Non-pigmented ciliary epithelial cell (primary cell): ENCODE results near the gene TMEM141.
"Not testable (repeated sequence)": the region's sequence is repeated elsewhere in the genome, so short reads cannot be mapped to it uniquely, and the experiment has no call there.

Source experiments
- DNase-seq: peaks from one replicate; pipeline ENCODE4 v3.0.0-alpha.2; 2010; ENCODE audit warnings: low read depth

The TMEM141 gene

DNA sequence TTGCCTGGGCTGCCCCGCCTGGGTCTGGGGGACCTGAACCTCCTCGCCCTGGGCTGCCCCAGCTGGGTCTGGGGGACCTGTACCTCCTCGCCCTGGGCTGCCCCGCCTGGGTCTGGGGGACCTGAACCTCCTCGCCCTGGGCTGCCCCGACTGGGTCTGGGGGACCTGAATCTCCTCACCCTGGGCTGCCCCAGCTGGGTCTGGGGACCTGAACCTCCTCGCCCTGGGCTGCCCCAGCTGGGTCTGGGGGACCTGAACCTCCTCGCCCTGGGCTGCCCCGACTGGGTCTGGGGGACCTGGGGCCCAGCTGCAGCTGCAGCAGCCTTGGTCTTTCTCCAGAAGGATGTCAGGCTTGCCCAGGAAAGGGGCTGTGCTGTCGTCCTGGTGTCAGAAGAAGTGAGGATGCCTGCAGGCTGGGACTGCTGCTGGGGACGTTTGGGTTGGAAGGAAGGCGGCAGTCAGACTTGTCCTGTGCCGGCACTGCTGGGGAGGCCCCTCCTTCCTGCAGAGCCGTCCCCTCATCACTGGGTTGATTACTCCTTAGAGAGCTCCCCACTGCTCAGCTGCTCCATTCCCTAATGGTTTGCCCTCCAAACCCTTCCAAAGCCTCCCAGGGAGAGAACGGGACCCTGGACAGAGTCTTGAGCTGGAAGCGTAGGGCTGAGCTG, 42.4 kb downstream of the TMEM141 start:
- not testable (repeated sequence) for DNase-seq

DNA sequence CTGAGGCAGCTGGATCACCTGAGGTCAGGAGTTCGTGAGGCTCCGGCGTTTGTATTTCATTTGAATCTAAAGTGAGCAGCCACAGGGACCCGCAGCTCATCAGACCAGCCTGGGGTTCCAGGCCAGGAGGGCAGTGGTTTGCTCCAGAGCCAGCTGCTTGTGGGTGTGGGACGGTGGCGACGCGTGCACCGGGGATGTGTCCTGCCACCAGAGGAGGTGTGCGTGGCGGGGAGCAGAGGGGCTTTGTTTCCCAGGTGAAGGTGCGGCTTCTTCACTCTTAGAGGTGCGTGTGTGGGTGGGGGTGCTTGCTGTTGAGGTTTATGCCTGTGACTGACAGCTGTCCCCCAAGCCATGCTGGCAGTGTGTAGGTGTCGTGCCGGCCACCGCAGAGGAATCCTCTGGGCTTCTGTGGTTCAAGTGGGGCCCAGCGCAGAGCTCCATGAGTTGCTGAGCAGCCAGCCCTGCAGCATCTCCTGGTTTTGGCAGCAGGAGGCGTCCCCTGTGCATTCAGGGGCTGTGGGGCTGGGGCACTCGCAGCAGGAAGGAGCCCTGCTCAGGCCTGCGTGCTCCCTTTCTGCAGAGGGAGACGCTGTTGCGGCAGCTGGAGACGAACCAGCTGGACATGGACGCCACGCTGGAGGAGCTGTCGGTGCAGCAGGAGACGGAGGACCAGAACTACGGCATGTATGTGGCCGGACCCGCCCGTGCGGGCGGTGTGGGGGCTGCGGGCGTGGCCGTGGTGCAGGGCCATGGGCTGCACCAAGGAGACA, 44.2 kb downstream of the TMEM141 start:
- no peak for DNase-seq

DNA sequence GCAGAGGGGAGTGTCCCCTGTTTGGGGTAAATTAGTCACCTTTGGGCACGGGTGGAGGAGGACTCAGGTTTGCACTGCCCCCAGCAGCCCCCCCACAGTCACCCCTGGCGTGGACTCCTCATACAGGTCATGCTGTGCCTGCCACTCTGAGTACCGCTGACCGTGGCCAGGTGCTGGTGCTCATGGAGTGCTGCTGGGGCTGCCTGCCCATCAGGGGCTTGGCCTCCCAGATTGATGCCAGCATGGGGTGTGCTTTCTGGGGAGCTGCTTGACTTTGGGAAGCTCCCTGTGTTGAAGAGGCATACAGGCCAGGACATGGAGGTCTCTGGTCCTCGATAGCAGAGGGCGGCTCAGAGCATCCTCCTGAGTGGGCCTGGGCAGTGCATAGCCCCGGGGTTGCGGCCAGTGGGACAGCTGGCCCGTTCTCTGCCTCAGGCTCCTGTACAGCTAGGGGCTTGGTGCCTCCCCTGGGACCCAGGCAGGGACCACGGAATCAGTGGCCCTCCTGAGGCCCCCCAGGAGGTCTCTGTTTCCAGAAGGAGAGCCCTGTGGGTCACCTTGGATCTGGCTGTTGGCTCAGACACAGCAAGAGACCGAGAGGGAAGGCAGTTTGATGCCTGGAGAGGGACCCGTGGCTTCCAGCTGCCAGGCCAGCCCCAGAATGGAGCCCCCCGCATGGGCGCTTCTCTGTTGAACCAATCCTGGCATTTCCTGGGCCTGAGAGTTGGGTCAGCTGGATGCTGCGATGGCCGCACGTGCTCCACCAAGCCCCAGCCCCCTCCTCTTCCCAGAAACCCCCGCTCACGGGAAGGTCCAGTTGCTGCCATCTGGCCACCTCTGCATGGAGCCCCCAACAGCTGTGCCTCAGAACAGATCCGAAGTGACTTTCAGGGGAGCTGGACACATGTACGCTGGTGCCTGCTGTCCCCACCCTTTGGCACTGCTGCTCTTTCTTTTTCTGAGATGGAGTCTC, 45.1 kb downstream of the TMEM141 start:
- no peak for DNase-seq

DNA sequence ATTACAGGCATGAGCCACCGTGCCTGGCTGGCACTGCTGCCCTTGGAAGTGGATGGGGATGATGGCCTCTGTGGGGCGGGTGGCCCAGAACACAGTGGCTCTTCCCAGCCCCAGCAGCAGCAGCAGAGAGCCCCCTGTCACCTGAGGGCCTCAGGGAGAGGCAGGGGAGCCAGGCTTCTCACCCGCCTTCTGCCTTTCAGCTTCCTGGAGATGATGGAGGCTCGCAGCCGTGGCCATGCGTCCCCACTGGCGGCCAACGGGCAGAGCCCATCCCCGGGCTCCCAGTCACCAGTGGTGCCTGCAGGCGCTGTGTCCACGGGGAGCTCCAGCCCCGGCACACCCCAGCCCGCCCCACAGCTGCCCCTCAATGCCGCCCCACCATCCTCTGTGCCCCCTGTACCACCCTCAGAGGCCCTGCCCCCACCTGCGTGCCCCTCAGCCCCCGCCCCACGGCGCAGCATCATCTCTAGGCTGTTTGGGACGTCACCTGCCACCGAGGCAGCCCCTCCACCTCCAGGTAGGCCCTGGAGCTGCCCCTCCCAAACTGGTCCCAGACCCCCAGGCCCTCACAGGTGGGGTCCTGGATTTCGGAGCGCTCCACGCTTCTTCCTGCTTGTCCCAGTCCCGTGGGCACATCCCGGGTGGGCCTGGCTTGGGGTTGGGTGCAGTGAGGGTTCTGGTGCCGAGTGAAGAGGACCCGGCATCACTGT, 46.2 kb downstream of the TMEM141 start:
- DNase-seq, result no peak

DNA sequence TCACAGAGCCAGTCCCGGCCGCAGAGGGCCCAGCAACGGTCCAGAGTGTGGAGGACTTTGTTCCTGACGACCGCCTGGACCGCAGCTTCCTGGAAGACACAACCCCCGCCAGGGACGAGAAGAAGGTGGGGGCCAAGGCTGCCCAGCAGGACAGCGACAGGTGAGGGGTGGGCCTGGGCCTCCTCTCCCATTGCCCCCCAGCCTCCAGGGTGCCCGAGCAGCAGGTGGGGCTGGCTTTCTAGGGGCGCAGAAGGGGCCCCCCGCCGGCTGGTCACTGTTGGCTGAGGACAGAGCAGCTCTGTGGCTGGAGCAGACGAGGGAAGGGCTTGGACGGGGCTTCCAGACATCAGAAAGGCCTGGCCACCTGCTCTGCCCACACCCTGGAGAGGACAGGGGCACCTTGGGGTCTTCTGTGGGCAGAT, 46.7 kb downstream of the TMEM141 start:
- not testable (repeated sequence) for DNase-seq

DNA sequence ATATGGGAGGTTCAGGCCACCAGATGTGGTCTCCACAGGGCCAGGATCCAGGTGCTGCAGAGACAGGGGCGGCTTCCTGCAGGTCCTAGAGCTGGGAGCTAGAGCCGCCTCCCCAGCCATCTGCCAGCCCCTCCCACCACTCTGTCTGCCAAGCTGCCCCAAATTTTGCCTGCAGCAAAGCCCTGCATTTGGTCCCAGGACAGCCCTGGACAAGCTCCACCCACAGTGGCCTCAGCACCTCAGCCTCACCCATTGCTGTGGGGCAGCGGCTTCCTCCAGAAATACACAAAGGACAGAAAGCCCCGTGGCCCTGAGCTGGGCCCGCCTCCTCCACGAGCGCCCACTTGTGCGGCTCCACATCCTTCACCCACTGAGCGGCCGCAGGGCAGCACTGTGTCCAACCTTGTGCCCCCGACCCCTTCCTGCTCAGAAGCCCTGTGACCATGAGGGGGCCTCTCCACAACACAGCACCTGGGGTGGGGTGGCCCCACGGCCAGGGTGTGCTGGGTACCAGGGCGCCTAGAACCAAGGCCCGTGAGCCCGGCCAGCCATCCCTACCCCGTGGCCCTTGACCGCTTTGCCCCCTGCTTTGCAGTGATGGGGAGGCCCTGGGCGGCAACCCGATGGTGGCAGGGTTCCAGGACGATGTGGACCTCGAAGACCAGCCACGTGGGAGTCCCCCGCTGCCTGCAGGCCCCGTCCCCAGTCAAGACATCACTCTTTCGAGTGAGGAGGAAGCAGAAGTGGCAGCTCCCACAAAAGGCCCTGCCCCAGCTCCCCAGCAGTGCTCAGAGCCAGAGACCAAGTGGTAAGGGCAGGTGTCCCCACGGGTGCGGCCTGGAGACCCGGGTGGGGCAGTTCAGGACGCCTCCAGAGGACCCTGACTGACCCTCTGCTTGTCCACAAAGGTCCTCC, 47.4 kb downstream of the TMEM141 start:
- DNase-seq, result no peak

DNA sequence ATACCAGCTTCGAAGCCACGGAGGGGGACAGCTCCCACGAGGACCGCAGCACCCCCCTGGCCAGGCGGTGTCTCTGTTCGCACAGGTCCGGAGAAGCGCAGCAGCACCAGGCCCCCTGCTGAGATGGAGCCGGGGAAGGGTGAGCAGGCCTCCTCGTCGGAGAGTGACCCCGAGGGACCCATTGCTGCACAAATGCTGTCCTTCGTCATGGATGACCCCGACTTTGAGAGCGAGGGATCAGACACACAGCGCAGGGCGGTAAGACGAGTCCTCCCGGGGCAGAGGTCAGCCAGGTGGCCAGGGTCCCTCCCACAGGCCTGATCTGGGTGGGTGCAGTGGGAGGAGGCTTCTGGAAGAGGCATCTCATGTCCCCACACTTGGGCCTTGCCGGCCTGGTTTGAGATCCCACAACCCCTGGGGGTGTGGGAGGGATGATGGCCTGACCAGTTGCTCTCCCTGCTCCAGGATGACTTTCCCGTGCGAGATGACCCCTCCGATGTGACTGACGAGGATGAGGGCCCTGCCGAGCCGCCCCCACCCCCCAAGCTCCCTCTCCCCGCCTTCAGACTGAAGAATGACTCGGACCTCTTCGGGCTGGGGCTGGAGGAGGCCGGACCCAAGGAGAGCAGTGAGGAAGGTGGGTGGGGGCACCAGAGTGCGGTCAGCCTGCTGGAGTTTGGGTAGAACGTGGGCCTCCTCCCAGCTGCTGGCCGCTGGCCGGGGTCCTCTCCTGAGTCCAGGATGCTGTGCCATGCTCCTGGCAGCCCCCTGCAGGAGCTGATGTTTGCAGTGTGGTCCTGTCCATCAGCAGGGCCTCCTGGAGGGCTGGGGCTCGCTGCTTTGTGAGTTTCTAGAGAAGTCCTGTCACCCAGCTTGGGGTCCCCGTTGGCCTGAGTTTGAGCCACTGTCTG, 48.3 kb downstream of the TMEM141 start:
- DNase-seq, result no peak

DNA sequence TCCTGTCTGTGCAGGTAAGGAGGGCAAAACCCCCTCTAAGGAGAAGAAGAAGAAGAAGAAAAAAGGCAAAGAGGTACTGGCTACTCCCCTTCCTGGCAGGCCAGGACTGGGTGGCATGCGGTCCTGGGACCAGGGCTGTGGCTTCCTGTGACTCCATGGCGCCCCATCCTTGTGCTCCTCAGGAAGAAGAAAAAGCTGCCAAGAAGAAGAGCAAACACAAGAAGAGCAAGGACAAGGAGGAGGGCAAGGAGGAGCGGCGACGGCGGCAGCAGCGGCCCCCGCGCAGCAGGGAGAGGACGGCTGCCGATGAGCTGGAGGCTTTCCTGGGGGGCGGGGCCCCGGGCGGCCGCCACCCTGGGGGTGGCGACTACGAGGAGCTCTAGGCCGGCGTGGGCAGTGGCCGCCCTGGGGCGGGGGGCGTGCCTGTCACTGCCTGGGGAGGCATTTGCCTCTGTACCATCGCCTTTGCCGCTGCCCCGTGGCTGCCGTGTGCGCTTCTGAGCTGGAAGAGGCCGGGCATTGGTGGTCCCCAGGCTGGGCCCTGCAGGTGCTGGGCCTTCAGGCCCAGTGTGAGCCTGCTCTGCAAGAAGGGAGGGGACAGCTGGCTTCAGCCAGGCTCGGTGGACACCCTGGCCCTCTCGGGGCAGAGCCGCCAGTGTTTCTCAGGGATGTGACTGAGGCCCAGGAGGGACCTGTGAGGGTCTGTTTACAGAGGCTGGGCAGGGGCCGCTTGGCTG, 49.2 kb downstream of the TMEM141 start:
- DNase-seq, result no peak

DNA sequence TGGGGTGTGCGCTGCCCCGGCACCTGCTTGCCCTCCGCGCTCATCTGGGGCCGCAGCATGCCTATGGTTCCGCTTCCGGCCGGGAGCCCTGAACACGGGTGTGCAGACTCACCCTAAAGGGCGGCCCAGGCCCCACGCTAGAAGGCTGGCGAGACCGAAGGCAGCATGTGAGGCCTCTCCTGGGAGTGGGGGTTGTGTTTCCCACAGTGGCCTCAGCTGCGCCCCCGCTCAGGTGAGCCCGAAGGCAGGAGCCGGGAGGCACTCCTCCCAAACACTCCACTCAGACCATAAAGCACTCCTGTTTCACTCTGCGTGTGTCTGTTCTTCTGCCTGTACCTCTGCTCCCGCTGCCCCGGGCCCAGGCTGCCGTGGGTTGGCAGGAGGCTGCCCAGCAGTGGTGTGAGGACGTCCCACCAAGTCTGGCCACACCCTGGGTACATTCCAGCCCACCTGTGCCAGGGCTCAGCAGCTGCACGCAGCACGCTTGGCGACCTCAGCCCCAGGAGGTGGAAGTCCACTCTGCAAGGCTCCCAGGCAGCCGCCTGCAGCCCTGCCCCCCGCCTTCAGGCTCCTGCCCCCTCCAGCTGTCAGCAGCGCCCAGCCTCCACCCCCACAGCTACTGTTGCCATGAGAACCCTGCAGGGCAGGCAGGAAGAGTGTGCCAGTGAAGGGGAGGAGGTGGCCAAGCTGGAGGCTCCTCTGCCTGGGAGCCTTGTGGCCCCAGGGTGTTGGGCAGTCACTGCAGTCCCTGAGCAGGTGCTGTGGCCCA, 49.9 kb downstream of the TMEM141 start:
- no peak for DNase-seq

DNA sequence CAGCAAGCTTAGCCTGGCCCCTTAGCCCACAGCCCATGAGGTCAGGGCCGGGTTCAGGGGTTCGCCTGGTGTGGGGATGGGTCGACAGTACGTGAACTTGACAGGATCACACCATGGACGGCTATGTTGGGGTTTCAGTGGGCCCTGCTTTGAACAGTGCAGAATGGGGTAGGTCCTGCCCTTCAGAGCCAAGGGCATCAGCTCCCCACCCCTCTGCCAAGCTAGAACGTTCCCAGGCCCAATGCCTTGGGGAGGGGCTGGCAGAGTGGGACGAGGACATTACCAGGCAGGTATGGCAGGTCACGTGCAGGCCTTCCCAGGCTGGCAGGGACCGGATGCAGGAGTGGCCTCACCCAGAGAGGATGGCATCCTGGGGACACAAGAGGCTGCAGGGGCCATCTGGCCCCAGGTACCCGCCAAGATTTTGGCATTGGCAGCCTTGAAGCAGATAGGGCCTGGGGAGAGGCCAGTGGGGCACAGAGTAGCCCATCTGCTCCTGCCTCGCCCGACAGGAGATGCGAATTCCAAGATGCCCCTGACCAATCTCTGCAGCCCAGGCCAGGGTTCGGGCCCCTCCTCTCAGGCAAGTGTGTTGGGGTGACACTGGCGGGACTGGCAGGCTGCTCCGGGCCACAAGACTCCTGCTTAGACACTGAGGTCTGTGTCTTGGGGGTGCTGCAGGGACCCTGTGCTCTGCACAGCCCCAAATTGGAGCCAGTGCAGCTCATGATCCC, 50.7 kb downstream of the TMEM141 start:
- not testable (repeated sequence) for DNase-seq

DNA sequence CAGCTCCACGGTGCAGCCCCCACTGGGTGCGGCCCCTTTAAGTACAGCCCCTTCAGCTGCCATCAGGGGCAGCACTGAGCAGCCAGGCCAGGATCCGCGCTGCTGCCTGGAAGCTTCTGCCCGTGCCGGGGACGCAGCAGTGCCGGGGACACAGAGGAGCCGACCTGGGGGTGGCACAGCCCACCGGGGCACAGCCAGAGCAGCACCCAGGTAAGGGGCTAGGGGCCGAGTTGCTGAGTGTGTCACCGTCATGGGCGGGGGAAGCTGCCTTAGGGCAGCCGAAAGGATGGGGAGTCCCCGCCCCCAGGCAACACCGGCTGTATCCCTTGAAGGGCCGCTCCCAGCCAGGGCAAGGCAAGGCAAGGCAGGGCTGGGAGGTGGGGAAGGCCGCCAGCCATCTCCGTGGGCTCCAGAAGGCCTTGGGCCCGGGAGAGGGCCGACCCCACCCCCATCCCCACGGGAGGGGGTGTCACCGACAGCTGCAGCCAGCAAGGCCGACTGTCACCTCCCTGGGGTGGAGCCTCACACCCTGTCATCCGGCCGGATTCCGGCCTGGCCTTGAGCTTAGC, 51.3 kb downstream of the TMEM141 start, which contains the start of gene AJM1:
Gene AJM1 (plus strand): TSS at position 99 of the 569 bp plus-strand sequence. CDS start 1,937 bp downstream, outside the sequence.
- DNase-seq, result not testable (repeated sequence)
